ENCODE data around the gene CIBAR2. TPM values are rescaled to one million over a fixed set of nuclear protein-coding genes. Genes with fewer than 3 reads are reported as not detected.
A peak's percentile ranks its signal among the peaks of the same experiment; 100 is the strongest.

CIBAR2 gene
- total RNA-seq, 1 donor from 2014 or later = not detected

DNA sequence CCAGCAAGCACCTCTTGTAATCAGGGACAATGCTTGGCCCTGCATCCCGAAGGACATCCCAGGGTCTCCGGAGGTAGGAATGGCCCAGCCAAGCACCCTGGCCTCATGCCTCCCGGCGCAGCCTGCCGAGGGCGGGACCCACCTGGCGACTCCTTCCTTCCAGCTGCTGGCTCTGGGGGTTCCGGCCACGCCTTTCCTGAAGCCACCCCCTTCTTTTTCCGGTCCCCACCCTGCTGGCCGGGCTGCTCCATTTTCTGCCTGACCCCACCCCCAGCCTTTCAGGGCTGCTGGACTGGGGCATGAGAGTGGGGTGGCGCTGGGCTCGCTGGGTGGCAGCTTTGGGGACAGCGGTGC, 22.5 kb upstream of the CIBAR2 start:
- ATAC-seq (no peak), DNase-seq (no peak)
- TF ChIP-seq, protein P1, sequence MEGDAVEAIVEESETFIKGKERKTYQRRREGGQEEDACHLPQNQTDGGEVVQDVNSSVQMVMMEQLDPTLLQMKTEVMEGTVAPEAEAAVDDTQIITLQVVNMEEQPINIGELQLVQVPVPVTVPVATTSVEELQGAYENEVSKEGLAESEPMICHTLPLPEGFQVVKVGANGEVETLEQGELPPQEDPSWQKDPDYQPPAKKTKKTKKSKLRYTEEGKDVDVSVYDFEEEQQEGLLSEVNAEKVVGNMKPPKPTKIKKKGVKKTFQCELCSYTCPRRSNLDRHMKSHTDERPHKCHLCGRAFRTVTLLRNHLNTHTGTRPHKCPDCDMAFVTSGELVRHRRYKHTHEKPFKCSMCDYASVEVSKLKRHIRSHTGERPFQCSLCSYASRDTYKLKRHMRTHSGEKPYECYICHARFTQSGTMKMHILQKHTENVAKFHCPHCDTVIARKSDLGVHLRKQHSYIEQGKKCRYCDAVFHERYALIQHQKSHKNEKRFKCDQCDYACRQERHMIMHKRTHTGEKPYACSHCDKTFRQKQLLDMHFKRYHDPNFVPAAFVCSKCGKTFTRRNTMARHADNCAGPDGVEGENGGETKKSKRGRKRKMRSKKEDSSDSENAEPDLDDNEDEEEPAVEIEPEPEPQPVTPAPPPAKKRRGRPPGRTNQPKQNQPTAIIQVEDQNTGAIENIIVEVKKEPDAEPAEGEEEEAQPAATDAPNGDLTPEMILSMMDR (IDR thresholded peaks at IDR 0.05) = no peak
- H3K36me3 ChIP-seq = no peaks in the 10 kb centered on the region
- no peaks in the 10 kb centered on the region for H3K27me3 ChIP-seq
- H3K4me1 ChIP-seq = peaks cover 52% of the 10 kb centered on the region
- intact Hi-C loops (cut with DNase I) = no loop called here
- no peak overlapping the region for H3K27ac ChIP-seq
- no peaks in the 10 kb centered on the region for H3K9me3 ChIP-seq
- no peak overlapping the region for H3K4me3 ChIP-seq

DNA sequence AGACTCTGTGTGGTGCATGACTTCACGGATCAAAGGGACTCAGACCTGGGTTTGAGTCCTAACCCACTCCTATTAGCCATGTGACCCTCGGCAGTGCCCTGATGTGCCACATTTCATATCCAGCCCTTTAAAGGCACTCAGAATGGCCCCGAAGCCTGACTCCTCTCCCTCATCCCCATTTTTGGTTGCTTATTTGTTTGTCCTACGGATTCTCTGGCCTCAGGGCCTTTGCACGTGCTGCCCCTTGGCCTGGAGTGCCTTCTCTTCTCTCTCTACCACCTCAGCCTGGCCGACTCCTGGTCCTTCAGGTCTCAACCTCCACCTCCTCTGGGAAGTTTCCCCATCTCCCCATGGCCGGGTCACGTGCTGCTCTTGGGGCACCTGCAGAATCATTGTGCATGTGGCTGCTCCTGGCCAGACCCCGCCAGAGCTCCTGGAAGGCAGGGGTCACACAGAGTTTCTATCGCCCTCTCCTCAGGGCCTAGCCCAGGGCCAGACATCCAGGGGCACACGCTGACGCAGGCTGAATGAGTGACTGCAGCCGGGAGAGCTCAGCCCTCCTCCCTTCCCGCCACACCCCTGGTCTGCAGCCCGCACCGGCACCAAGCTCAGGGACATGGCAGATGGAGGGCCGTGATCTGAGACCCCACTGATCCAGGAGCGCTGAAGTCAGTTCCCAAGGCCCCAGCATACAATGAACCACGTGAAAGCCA, 22.0 kb upstream of the CIBAR2 start:
- intact Hi-C loops (cut with DNase I) = no loop called here
- no peaks in the 10 kb centered on the region for H3K9me3 ChIP-seq
- no peaks in the 10 kb centered on the region for H3K27me3 ChIP-seq
- H3K4me1 ChIP-seq = peaks cover 57% of the 10 kb centered on the region
- no peaks in the 10 kb centered on the region for H3K36me3 ChIP-seq
- H3K4me3 ChIP-seq = no peak overlapping the region
- DNase-seq (no peak), ATAC-seq (no peak)
- TF ChIP-seq, protein P1 (IDR thresholded peaks at IDR 0.05) = no peak
- H3K27ac ChIP-seq = peak overlapping the region; percentile 17

DNA sequence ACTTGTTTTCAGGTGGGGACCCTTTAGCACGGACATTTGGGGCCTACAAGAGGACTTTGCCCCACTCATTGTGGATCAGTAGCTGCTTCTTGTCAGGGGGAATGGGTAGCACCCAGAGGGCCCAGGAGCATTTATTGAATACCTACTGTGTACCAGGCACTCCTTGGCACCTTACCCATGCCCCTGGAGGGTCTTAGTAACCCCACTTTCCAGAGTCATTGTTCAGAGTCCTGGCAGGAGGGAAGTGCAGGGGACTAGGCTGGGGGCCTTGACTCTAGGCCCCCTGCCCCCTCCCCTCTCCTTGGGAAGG, 21.0 kb upstream of the CIBAR2 start:
- Histone ChIP-seq H3K36me3 (no peaks in the 10 kb centered on the region), H3K27me3 (no peaks in the 10 kb centered on the region), H3K9me3 (no peaks in the 10 kb centered on the region), H3K4me3 (no peak overlapping the region), H3K4me1 (peaks cover 57% of the 10 kb centered on the region), H3K27ac (no peak overlapping the region)
- DNase-seq (no peak), ATAC-seq (no peak)
- intact Hi-C loops (cut with DNase I) = no loop called here
- TF ChIP-seq, protein P1 (IDR thresholded peaks at IDR 0.05) = no peak

DNA sequence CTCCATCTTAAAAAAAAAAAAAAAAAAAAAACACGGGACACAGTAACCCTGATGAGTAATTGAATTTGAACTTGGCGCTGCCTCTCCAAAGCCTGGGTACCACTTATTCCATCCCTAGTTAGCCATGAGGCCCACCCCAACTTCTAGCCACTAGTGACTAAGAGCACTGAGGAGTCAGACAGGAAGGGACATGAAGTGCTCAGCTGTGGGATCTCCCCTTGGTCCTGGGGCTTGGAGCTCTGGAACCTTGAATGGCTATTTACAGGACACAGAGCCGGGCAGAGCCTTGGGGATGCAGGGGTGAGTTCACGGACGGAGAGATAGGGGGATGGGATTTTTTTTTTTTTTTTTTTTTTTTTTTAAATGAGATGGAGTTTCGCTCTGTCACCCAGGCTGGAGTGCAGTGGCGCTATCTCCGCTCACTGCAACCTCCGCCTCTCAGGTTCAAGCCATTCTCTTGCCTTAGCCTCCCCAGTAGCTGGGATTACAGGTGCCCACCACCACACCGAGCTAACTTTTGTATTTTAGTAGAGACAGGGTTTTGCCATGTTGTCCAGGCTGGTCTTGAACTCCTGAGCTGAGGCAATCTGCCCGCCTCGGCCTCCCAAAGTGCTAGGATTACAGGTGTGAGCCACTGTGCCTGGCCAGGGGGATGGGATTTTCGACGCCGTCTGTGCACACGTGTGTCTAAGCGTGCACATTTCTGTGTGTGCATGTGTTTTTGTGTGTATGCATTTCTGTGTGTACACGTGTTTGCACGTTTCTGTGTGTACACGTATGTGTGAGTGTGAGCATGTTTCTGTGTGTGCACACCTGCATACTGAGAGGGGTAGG, 20.4 kb upstream of the CIBAR2 start:
- no peaks in the 10 kb centered on the region for H3K9me3 ChIP-seq
- H3K27ac ChIP-seq = no peak overlapping the region
- H3K4me3 ChIP-seq = no peak overlapping the region
- no peaks in the 10 kb centered on the region for H3K36me3 ChIP-seq
- ATAC-seq (no peak), DNase-seq (no peak)
- TF ChIP-seq, protein P1 (IDR thresholded peaks at IDR 0.05) = no peak
- no peaks in the 10 kb centered on the region for H3K27me3 ChIP-seq
- peaks cover 53% of the 10 kb centered on the region for H3K4me1 ChIP-seq
- intact Hi-C loops (cut with DNase I) = no loop called here

DNA sequence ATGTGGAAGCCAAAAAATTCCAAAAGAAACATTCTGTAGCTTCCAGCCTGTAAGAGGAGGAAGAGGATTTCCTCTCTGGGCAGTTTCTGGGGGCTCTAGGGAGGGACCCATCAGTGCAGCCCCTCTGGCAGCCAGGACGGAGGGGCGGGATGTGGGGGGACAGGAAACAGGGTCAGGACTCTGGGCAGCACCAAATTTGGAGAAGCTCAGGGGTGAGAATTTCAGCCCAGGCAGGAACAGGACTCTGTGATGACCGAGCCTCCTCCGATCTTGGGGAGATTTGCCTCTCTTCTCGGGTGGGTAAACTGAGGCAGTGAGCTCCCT, 18.4 kb upstream of the CIBAR2 start:
- Histone ChIP-seq H3K4me1 (peaks cover 44% of the 10 kb centered on the region), H3K27ac (peak overlapping the region; percentile 71), H3K27me3 (no peaks in the 10 kb centered on the region), H3K4me3 (no peak overlapping the region), H3K36me3 (no peaks in the 10 kb centered on the region), H3K9me3 (no peaks in the 10 kb centered on the region)
- DNase-seq (no peak), ATAC-seq (no peak)
- intact Hi-C loops (cut with DNase I) = no loop called here
- TF ChIP-seq, protein P1 (IDR thresholded peaks at IDR 0.05) = no peak
